HG03175 (cell line): ENCODE measurements around the gene ADAM10.

ENCODE experiments used
- ATAC-seq: cut with Tn5 transposase; IDR thresholded peaks from one replicate; pipeline ENCODE4 v1.9.1; 2021; ENCODE audit warnings: mild to moderate bottlenecking, moderate library complexity; ENCODE audit not compliant: unreplicated experiment

The ADAM10 gene

DNA sequence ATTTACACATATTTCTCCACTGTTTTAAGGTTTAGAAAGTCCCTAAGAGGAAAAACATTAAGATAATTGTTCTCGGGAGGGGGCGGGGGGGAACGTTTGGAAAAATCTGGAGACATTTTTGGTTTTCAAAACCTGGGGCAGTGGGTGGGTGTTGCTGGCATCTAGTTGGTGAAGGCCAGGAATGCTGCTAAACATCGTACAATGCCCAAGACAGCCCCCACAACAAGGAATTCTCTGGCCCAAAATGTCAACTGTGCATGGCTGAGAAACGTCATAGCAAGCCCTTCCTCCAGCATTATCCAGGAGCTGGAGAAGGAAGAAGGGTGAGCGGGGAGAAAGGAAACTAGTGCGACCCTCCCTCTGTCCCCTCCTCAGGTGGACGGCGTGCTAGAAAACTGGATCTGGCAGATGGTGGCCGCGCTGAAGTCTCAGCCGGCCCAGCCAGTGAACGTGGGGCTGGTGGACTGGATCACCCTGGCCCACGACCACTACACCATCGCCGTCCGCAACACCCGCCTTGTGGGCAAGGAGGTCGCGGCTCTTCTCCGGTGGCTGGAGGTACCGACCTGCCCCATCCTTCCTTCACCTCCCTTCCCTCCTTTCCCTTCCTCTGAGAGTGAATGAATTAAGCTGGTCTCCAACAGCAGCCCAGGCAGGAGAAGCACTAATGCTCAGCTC lies 208.0 kb downstream of the ADAM10 start:
- ATAC-seq: no peak

DNA sequence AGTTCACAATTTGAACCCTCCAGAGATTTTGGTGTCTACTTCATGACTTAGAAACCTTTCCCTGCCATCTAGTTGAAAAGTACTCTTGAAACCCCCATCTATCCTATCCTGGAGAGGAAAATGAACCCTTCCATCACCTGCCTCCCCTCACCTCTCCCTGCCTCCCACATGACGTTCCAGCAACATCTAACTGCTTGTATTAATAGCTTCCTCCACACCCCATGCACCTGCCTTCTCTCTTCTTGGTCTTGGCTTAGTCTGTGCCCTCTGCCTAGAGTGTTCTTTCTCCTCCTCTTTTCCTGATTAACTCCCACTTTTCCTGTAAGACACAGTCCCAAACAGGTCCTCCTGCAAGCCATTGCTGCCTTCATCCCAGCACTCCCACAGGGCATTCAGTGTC lies 210.0 kb downstream of the ADAM10 start:
- no peak for ATAC-seq

DNA sequence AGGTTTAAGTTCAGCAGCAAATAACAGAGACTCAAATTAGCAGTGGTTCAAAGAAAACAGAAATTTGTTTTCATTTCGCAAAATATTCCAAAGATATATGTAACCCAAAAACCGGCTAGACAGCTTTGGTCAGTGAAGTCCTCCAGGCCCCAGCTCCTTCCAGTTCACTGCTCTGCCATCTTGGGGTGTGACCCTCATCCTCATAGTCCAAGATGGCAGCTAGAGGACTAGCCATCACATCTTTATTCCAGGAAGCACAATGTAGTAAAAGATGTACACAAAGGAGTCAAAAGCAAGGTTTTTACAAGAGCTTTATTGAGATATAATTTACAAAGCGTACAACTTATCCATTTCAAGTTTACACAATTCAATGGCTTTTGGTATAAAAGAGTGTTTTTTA lies 210.6 kb downstream of the ADAM10 start:
- no peak for ATAC-seq
